ENCODE results near the gene TMEM41B. TPM values are rescaled to one million over a fixed set of nuclear protein-coding genes. Genes with fewer than 3 reads are reported as not detected.

The TMEM41B gene
- total RNA-seq, 4 donors from 2014 or later = 52.7 to 86.7 (median 76.1) TPM

DNA sequence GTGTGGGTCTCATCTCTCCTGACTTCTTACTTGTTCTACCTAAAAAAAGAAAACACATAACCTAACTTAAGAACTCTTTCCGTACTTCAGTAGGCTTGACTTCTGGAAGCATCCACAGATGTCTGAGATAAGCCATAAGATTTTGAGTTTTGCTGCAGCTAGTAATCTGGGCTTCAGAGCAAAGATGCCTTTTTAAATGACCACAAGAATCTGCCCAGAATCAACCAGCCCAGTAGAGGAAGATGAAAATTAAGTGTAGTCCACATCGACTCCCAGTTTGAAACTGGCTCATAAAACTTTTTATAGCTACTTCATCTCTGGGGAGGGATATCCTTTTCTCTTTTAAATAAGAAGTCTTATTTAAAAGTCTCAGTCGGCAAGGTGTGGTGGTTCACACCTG is 60.0 kb downstream of the TMEM41B start:
- WGBS, 2 donors = 86 to 91% methylated on average over 3 of the region's 3 CpGs
- Histone ChIP-seq H3K27me3 (no peaks in the 10 kb centered on the region), H3K27ac (no peak overlapping the region), H3K4me1 (peaks cover 0 to 16% of the 10 kb centered on the region in 2 donors), H3K9me3 (no peaks in the 10 kb centered on the region), H3K36me3 (no peaks in the 10 kb centered on the region), H3K4me3 (replicated peaks in 1 of 3) (no peak overlapping the region)
- no peak for DNase-seq
- no peak for TF ChIP-seq CTCF (IDR thresholded peaks at IDR 0.05)
- no peak for TF ChIP-seq POLR2A (IDR thresholded peaks at IDR 0.05)
- intact Hi-C loops (cut with DNase I) = no loop called here

GRCh38 chr11:9253086-9253485 is 61.3 kb downstream of the TMEM41B start:
- 74 to 88% methylated on average over 3 of the region's 3 CpGs for WGBS, 2 donors
- Histone ChIP-seq H3K9me3 (no peaks in the 10 kb centered on the region), H3K36me3 (no peaks in the 10 kb centered on the region), H3K4me1 (peaks cover 0 to 16% of the 10 kb centered on the region in 2 donors), H3K4me3 (replicated peaks in 1 of 3) (no peak overlapping the region), H3K27ac (peak overlapping the region in 1 of 3 donors; percentile 7), H3K27me3 (no peaks in the 10 kb centered on the region)
- TF ChIP-seq CTCF (IDR thresholded peaks at IDR 0.05) = no peak
- no peak for TF ChIP-seq POLR2A (IDR thresholded peaks at IDR 0.05)
- DNase-seq = no peak
- intact Hi-C loops (cut with DNase I) = no loop called here

DNA sequence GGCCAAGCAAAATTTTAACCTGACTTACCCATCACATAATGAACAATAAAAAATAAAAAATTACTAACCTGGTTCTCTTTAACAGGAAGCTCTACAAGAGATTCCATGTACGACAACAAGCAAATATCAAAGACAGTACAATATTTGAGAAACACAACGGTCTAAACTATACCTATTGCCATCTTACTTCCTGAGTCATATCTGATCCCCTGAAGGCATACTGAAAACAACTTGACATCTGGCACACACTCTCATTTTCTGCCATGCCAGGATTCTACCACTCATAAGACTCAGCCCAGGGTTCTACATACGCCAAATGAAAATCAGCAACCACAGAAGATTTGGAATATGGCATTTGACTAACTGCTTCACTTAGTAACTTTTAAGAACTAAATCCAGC is 63.1 kb downstream of the TMEM41B start:
- Histone ChIP-seq H3K4me1 (peaks cover 0 to 16% of the 10 kb centered on the region in 2 donors), H3K27me3 (no peaks in the 10 kb centered on the region), H3K4me3 (replicated peaks in 1 of 3) (no peak overlapping the region), H3K27ac (no peak overlapping the region), H3K9me3 (no peaks in the 10 kb centered on the region), H3K36me3 (no peaks in the 10 kb centered on the region)
- DNase-seq = no peak
- intact Hi-C loops (cut with DNase I) = no loop called here
- TF ChIP-seq CTCF (IDR thresholded peaks at IDR 0.05) (no peak), POLR2A (IDR thresholded peaks at IDR 0.05) (no peak)
- 84 to 96% methylated on average over 3 of the region's 3 CpGs for WGBS, 2 donors

- intact Hi-C loops (cut with DNase I) = no loop called here
- no peak overlapping the region for H3K4me3 ChIP-seq (replicated peaks in 1 of 3)
- WGBS, 2 donors = 42 to 46% methylated on average over 2 of the region's 2 CpGs
Measured at GRCh38 chr11:9250139-9250582, 64.2 kb downstream of the TMEM41B start.

GRCh38 chr11:9249252-9249651 is 65.1 kb downstream of the TMEM41B start:
- no peak overlapping the region for H3K27ac ChIP-seq
- peaks cover 0 to 16% of the 10 kb centered on the region in 2 donors for H3K4me1 ChIP-seq
- no peaks in the 10 kb centered on the region for H3K27me3 ChIP-seq
- H3K4me3 ChIP-seq (replicated peaks in 1 of 3) = no peak overlapping the region
- no peaks in the 10 kb centered on the region for H3K9me3 ChIP-seq
- H3K36me3 ChIP-seq = no peaks in the 10 kb centered on the region
- intact Hi-C loops (cut with DNase I) = no loop called here
- 88 to 90% methylated on average over 7 of the region's 7 CpGs for WGBS, 2 donors
- TF ChIP-seq CTCF (IDR thresholded peaks at IDR 0.05) (no peak), POLR2A (IDR thresholded peaks at IDR 0.05) (no peak)
- DNase-seq = no peak

More at GRCh38 chr11:9250139-9250582, 64.2 kb downstream of the TMEM41B start:
- H3K4me1 ChIP-seq = peaks cover 0 to 16% of the 10 kb centered on the region in 2 donors
- no peak for DNase-seq
- H3K9me3 ChIP-seq = no peaks in the 10 kb centered on the region
- H3K27ac ChIP-seq = no peak overlapping the region
- no peak for TF ChIP-seq POLR2A (IDR thresholded peaks at IDR 0.05)
- TF ChIP-seq CTCF (IDR thresholded peaks at IDR 0.05) = no peak
- no peaks in the 10 kb centered on the region for H3K27me3 ChIP-seq
- H3K36me3 ChIP-seq = no peaks in the 10 kb centered on the region

All from thyroid gland (tissue), 4 donors.